ENCODE measurements around the gene AP1G2. TPM values are rescaled to one million over a fixed set of nuclear protein-coding genes. Genes with fewer than 3 reads are reported as not detected.

The AP1G2 gene
- total and polyA plus RNA-seq, 2 of the 13 experiments (the other 11 are each of a cell fraction or from before 2014, with no cell fraction given) = 96.9 to 611 TPM

DNA sequence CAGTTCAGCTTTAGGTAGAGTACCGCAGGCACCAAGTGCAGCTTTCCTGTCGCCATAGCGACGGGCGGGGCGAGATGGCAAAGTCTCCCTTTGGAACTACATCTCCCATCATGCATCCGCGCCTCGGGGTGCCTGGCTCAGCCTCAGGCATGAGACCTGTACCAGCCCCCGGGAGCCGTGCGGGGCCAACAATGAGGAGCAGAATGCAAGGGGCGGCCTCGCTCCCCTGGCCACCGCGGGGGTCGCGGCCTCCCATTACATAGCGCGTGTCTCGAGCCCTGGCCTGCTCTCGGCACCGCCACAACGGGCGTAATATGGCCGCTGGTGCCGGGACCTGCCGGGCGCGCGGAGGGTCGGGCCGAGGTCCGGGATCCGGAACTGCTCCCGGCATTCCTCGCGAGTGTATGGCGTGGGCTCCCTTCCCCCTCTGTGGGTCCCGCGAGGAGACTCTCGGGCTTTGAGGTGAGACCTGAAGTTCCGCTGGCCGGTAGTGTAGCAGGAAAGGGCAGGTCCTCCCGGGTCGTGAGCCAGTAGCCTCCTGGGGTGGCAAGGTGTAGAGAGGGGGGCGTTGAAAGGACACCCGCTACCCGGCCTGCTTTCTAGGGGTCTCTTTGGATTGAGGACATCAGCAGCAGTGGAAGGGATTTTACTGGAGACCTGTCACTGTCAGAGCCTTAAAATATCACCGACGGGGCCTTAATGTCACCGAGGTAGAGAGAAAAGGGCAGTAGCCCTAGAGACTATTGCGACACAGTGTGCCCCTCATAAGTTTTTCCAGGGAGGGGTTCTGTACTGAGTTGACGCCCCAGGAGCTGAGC, 11.5 kb downstream of the AP1G2 start, which contains the start of gene THTPA (continued):
- peak; percentile 91 for TF ChIP-seq HNRNPLL (IDR thresholded peaks at IDR 0.05; ENCODE audit: low read depth, low read length, poor library complexity, severe bottlenecking)
- no peak; the same call in none of the 2 replicates for TF ChIP-seq FUBP1 (CRISPR knock-in tag; IDR thresholded peaks at IDR 0.05; ENCODE audit: borderline replicate concordance)
- TF ChIP-seq SOX6 (IDR thresholded peaks at IDR 0.05) = no peak
- TF ChIP-seq SOX6 (CRISPR knock-in tag; IDR thresholded peaks at IDR 0.05) = peak; percentile 86
- peak; percentile 96 for TF ChIP-seq CBFB (CRISPR knock-in tag; IDR thresholded peaks at IDR 0.05)
- TF ChIP-seq POLR2AphosphoS2 (IDR thresholded peaks at IDR 0.05; ENCODE audit: low read depth, low read length) = 0 out of 2 replicates have a peak, but pooled peaks have one; percentile 55
- no peak for TF ChIP-seq EHMT2 (IDR thresholded peaks at IDR 0.05; ENCODE audit: borderline replicate concordance, low read depth, low read length)
- TF ChIP-seq SALL2 (CRISPR knock-in tag; IDR thresholded peaks at IDR 0.05) = peak; percentile 99
- peak; percentile 99 for TF ChIP-seq ETV6 (CRISPR knock-in tag; conservative IDR thresholded peaks at IDR 0.05)
- TF ChIP-seq ERF (CRISPR knock-in tag; IDR thresholded peaks at IDR 0.05) = peak; percentile 92
- TF ChIP-seq ZNF816 (CRISPR knock-in tag; IDR thresholded peaks at IDR 0.05; ENCODE audit: borderline replicate concordance) = peak; percentile 100
- peak; percentile 97 for TF ChIP-seq TAF1 (CRISPR knock-in tag; IDR thresholded peaks at IDR 0.05)
- TF ChIP-seq ZBTB10 (CRISPR knock-in tag; IDR thresholded peaks at IDR 0.05; ENCODE audit: borderline replicate concordance) = peak; percentile 88
- peak; percentile 99; the same call in 1 of the 2 replicates for TF ChIP-seq ZNF337 (CRISPR knock-in tag; IDR thresholded peaks at IDR 0.05; ENCODE audit: borderline replicate concordance, low read depth)
- peak; percentile 77; the same call in 1 of the 2 replicates for TF ChIP-seq SSRP1 (CRISPR knock-in tag; IDR thresholded peaks at IDR 0.05)
- peak; percentile 95 for TF ChIP-seq XRCC5 (optimal IDR thresholded peaks at IDR 0.05; ENCODE audit: low read length)
- peak; percentile 100 for TF ChIP-seq RBM39 (IDR thresholded peaks at IDR 0.05; ENCODE audit: low read depth, low read length, poor library complexity, severe bottlenecking)
- no peak for TF ChIP-seq NONO (IDR thresholded peaks at IDR 0.05)
- peak; percentile 99 for TF ChIP-seq NONO (CRISPR knock-in tag; conservative IDR thresholded peaks at IDR 0.05)
- peak; percentile 38; the same call in 1 of the 2 replicates for TF ChIP-seq TGIF2 (CRISPR knock-in tag; IDR thresholded peaks at IDR 0.05)
- TF ChIP-seq, protein P1, sequence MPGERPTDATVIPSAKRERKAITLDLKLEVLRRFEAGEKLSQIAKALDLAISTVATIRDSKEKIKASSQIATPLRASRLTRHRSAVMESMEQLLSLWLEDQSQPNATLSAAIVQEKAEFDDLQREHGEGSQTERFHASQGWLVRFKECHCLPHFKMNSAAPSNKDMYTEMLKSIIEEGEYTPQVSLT (CRISPR knock-in tag; IDR thresholded peaks at IDR 0.05; ENCODE audit: borderline replicate concordance, low read depth) = no peak; the same call in 1 of the 2 replicates
- TF ChIP-seq ARID2 (CRISPR knock-in tag; IDR thresholded peaks at IDR 0.05; ENCODE audit: borderline replicate concordance) = no peak
